GM12878 (cell line): Measurements from ENCODE around the gene TAPT1. TPM values are rescaled to one million over a fixed set of nuclear protein-coding genes. Genes with fewer than 3 reads are reported as not detected.

Source experiments
- ATAC-seq: fragments of 200-7000 bp; cut with Tn5 transposase; 3 replicates; pipeline ENCODE4 v1.9.1; 2020; ENCODE audit warnings: mild to moderate bottlenecking, moderate library complexity
- BruUV-seq: library from RNA; stranded (reverse); fragments of 400-500 nt; replicated peaks from 2 replicates; lab custom pipeline; 2021; lab: Mats Ljungman, UMichigan
- CTCF ChIA-PET: fragments of 300-600 bp; sonication (Branson Sonifier 250); formaldehyde crosslinking; extraction: SDS; loops from one replicate; lab custom pipeline; 2021; ENCODE audit warnings: inconsistent platforms; lab: Yijun Ruan, JAX
- POLR2A ChIA-PET: fragments of 350-600 bp; formaldehyde crosslinking; extraction: SDS; loops from one replicate; lab custom pipeline; 2021; ENCODE audit warnings: inconsistent platforms; lab: Charles Lee
- RAD21 ChIA-PET: fragments of 300-600 bp; sonication (Branson Sonifier 250); formaldehyde crosslinking; loops from one replicate; lab custom pipeline; 2023; ENCODE audit warnings: antibody characterized with exemption; ENCODE audit not compliant: unreplicated experiment; lab: Charles Lee
- SMC1A ChIA-PET: fragments of 300-600 bp; sonication (Branson Sonifier 250); formaldehyde crosslinking; loops from one replicate; lab custom pipeline; 2023; ENCODE audit not compliant: unreplicated experiment, uncharacterized antibody; lab: Charles Lee
- DNase-seq: peaks from one replicate; pipeline ENCODE4 v3.0.0-alpha.2; 2011; ENCODE audit warnings: low read depth, low spot score
- FAIRE-seq: peaks from 3 replicates; lab custom pipeline; 2011; peaks lifted over from hg19 to GRCh38; lab: Jason Lieb, UNC
- H2AFZ ChIP-seq: 2 replicates; pipeline ENCODE4 v1.6.0; 2011; ENCODE audit warnings: low read depth, low read length, control low read depth; ENCODE audit not compliant: control insufficient read depth
- H3K27ac ChIP-seq: 2 replicates; pipeline ENCODE4 v1.5.1; 2011; ENCODE audit warnings: control low read depth; ENCODE audit not compliant: control insufficient read depth, insufficient read depth
- H3K27me3 ChIP-seq, 2 experiments: replicated peaks in 1 of 2; 2 replicates each; pipeline versions ENCODE4 v1.6.0 to v1.6.1; 2011; ENCODE audit warnings: low read length in 1 of 2; ENCODE audit not compliant: control insufficient read depth in 2 of 2, insufficient read depth in 2 of 2
- H3K36me3 ChIP-seq, 2 experiments: 2 replicates each; pipeline ENCODE4 v1.5.1; 2011; ENCODE audit warnings: low read length in 1 of 2; ENCODE audit not compliant: control insufficient read depth in 2 of 2, insufficient read depth in 2 of 2
- H3K4me1 ChIP-seq: 2 replicates; pipeline ENCODE4 v1.6.1; 2011; ENCODE audit warnings: mild to moderate bottlenecking, low read length, moderate library complexity, mixed read lengths; ENCODE audit not compliant: control insufficient read depth, insufficient read depth
- H3K4me2 ChIP-seq: 2 replicates; pipeline ENCODE4 v1.6.0; 2011; ENCODE audit warnings: control low read depth; ENCODE audit not compliant: control insufficient read depth, insufficient read depth
- H3K4me3 ChIP-seq: fragments of 200-600 bp; sonication (generic); 2 replicates; pipeline ENCODE4 v1.5.1; 2016
- H3K79me2 ChIP-seq: 2 replicates; pipeline ENCODE4 v1.6.0; 2011; ENCODE audit warnings: low read length; ENCODE audit not compliant: control insufficient read depth, insufficient read depth
- H3K9ac ChIP-seq: 2 replicates; pipeline ENCODE4 v1.8.0; 2011; ENCODE audit warnings: low read length, control low read depth, mixed read lengths; ENCODE audit not compliant: control insufficient read depth, insufficient read depth
- H3K9me3 ChIP-seq: replicated peaks from 3 replicates; pipeline ENCODE4 v1.5.1; 2011; ENCODE audit warnings: mild to moderate bottlenecking, low read length; ENCODE audit not compliant: control insufficient read depth, insufficient read depth
- H4K20me1 ChIP-seq: 2 replicates; pipeline ENCODE4 v1.6.0; 2011; ENCODE audit not compliant: control insufficient read depth, insufficient read depth
- BACH1 ChIP-seq: fragments of 450-650 bp; IDR thresholded peaks from 2 replicates; pipeline ENCODE4 v1.6.1; 2017; ENCODE audit warnings: mild to moderate bottlenecking, borderline replicate concordance
- CHD4 ChIP-seq: fragments of 200-600 bp; sonication (generic); IDR thresholded peaks from 2 replicates; pipeline ENCODE4 v1.6.1; 2016; ENCODE audit warnings: mild to moderate bottlenecking
- DPF2 ChIP-seq: fragments of 450-650 bp; IDR thresholded peaks from 2 replicates; pipeline ENCODE4 v1.6.1; 2017; ENCODE audit warnings: mild to moderate bottlenecking
- JUNB ChIP-seq: IDR thresholded peaks from 2 replicates; pipeline ENCODE4 v1.6.1; 2016; ENCODE audit warnings: antibody characterized with exemption, mild to moderate bottlenecking
- LARP7 ChIP-seq: fragments of 450-650 bp; IDR thresholded peaks from 2 replicates; pipeline ENCODE4 v1.6.1; 2017; ENCODE audit warnings: mild to moderate bottlenecking
- SMAD1 ChIP-seq: fragments of 450-650 bp; IDR thresholded peaks from 2 replicates; pipeline ENCODE4 v1.6.1; 2018; ENCODE audit warnings: mild to moderate bottlenecking, low read depth; ENCODE audit not compliant: partially characterized antibody
- ZZZ3 ChIP-seq: IDR thresholded peaks from 2 replicates; pipeline ENCODE4 v1.6.1; 2011; ENCODE audit warnings: low read depth; ENCODE audit not compliant: control insufficient read depth, insufficient read length
- WGBS: methylation state at CpG from one replicate; pipeline ENCODE4 v1.1.6; 2016; ENCODE audit warnings: low lambda C conversion rate; ENCODE audit not compliant: insufficient replicate concordance, insufficient coverage; ENCODE audit errors: missing lambda C conversion rate; 5-methylcytosine and 5-hydroxymethylcytosine counted together
- in situ Hi-C: fragments of 300-500 bp; cut with MboI; formaldehyde crosslinking; loops from 9 replicates; pipeline ENCODE4 v1.14.3; 2018; ENCODE audit warnings: mixed read lengths
- intact Hi-C: fragments of 100-400 bp; cut with micrococcal nuclease; formaldehyde crosslinking; loops from one replicate; pipeline ENCODE4 v1.14.2; 2022; ENCODE audit not compliant: unreplicated experiment
- polyA plus RNA-seq, 11 experiments: library from polyadenylated mRNA; depleted of rRNA in 4 of 11; unstranded in 6 of 11; stranded (reverse) in 5 of 11; fragments of >200 nt; fragmentation: Nextera tagmentation in 4 of 11; fragmentation: Illumina TruSeq in 1 of 11; extraction: Ambion mirVana in 4 of 11; extraction: Trizol in 1 of 11; gene quantifications; 1 replicate in 1 of 11; 2 replicates in 10 of 11; pipeline versions ENCODE4 v1.2.1 to v1.2.3, GENCODE V29; 2011 to 2016; ENCODE audit warnings: inconsistent platforms in 2 of 11, missing spikeins in 2 of 11, low read depth in 1 of 11
- total RNA-seq, 4 experiments: library from RNA; depleted of rRNA in 3 of 4; stranded (reverse); fragments of >200 nt in 3 of 4; fragmentation: Illumina TruSeq in 1 of 4; extraction: Trizol in 1 of 4; gene quantifications; 2 replicates each; pipeline versions ENCODE4 v1.2.1 to v1.2.3, GENCODE V29; 2013 to 2021
- TF ChIP-seq, protein P1 (sequence below): IDR thresholded peaks from 2 replicates; pipeline ENCODE4 v1.6.1; 2012; ENCODE audit warnings: low read depth, low read length, improper control_type of control experiment

The TAPT1 gene
- total and polyA plus RNA-seq, 10 of the 15 experiments (the other 5 are each of a cell fraction or from before 2014, with no cell fraction given): 0.91 to 23.3 (median 9.5) TPM

DNA sequence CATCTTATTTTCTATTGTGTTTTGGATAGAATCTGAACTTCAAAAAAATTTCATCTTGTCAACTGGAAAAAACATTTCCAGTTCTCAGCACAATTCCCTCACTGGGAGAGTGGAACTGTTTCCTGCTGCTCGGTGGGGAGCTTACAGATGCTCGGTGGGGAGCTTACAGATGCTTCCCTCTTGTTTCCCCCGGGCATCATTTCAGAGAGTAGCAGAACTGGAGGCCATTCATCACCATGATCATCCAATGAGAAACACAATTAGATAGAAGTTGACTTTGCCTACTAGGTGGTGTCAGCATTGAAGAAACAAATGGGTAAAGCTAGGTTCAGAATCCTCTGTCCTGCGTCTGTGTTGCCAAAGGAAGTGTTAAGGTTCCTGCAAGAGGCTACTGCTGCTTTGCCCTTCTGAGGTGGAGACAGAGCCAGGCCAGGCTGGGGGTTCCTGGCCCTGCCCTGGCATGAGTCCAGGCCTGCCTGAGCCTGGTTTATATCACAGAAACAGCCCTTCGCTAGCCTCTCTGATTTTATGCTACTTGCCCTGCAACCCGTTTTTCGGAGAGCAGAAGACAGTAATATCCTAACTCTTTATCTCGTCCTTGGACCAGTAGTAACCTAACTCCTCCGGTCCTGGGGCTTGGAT is 70.6 kb downstream of the TAPT1 start:
- 62% methylated on average over 9 of the region's 9 CpGs for WGBS
- no peak for FAIRE-seq
- Histone ChIP-seq H3K27me3 (no peaks in the 10 kb centered on the region), H4K20me1 (no peaks in the 10 kb centered on the region), H2AFZ (no peak overlapping the region), H3K4me3 (no peak overlapping the region), H3K36me3 (no peaks in the 10 kb centered on the region), H3K4me1 (no peaks in the 10 kb centered on the region), H3K79me2 (no peaks in the 10 kb centered on the region), H3K4me2 (no peak overlapping the region), H3K27ac (no peak overlapping the region), H3K9ac (no peak overlapping the region), H3K9me3 (no peaks in the 10 kb centered on the region)
- in situ Hi-C loops (no loop called here), intact Hi-C loops (no loop called here)
- ChIA-PET CTCF (no interaction called here), POLR2A (no interaction called here), RAD21 (no interaction called here), SMC1A (interaction anchor here (0.6 kb wide), 1 partner anchor 13 kb away, joined by 3 read pairs; no protein-coding TSS in a partner anchor)
- no peak for DNase-seq
- no peak for TF ChIP-seq JUNB
- no peak for TF ChIP-seq ZZZ3
- TF ChIP-seq LARP7: no peak
- no peak for TF ChIP-seq SMAD1
- TF ChIP-seq CHD4: no peak
- TF ChIP-seq, protein P1, sequence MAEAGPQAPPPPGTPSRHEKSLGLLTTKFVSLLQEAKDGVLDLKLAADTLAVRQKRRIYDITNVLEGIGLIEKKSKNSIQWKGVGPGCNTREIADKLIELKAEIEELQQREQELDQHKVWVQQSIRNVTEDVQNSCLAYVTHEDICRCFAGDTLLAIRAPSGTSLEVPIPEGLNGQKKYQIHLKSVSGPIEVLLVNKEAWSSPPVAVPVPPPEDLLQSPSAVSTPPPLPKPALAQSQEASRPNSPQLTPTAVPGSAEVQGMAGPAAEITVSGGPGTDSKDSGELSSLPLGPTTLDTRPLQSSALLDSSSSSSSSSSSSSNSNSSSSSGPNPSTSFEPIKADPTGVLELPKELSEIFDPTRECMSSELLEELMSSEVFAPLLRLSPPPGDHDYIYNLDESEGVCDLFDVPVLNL: no peak
- TF ChIP-seq DPF2: no peak
- no peak for TF ChIP-seq BACH1
- no peak for ATAC-seq
- no TSS peak for BruUV-seq
